Measurements from ENCODE around the gene TMEM42.

DNA sequence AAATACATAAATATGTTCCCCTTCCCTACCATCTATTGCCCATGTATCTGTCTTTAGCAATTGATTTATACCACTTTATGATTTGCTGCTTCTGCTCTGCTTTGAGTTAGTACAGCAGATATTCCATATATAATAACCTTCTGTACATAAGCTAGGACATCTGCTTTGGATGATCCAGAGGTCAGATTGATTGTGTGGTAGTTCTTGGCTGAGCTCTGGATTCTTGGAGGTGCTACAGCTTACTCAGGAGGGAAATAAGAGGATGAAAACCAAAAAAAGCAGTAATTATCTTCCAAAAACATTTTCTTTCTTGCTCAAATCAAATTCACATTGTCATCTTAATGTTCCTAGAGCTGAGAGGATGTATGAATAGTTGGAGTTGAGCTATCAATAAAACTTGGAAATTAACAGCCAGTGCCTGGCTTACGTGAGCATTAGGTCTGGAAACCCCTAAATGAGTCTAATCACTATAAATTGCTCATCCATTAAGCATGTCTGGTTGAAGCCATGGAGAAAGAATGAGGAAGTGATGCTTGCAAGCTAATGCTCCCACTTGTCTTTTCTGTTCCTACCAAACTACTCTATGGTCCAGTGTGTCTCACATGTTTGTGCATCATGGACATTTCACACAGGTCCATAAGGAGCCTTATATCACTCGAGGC is 36.3 kb upstream of the TMEM42 start:
- TF ChIP-seq, protein P1, sequence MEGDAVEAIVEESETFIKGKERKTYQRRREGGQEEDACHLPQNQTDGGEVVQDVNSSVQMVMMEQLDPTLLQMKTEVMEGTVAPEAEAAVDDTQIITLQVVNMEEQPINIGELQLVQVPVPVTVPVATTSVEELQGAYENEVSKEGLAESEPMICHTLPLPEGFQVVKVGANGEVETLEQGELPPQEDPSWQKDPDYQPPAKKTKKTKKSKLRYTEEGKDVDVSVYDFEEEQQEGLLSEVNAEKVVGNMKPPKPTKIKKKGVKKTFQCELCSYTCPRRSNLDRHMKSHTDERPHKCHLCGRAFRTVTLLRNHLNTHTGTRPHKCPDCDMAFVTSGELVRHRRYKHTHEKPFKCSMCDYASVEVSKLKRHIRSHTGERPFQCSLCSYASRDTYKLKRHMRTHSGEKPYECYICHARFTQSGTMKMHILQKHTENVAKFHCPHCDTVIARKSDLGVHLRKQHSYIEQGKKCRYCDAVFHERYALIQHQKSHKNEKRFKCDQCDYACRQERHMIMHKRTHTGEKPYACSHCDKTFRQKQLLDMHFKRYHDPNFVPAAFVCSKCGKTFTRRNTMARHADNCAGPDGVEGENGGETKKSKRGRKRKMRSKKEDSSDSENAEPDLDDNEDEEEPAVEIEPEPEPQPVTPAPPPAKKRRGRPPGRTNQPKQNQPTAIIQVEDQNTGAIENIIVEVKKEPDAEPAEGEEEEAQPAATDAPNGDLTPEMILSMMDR (IDR thresholded peaks at IDR 0.05) = no peak
- TF ChIP-seq POLR2A (IDR thresholded peaks at IDR 0.05) = no peak

All from tibial nerve (tissue), 3 donors.